T-helper 9 cell (primary cell): ENCODE data around the gene KRTAP4-12.
"Not testable (repeated sequence)": the region's sequence is repeated elsewhere in the genome, so short reads cannot be mapped to it uniquely, and the experiment has no call there.

Source experiments
- DNase-seq: peaks from one replicate; pipeline ENCODE4 v3.0.0-alpha.2; 2020

Gene KRTAP4-12

DNA sequence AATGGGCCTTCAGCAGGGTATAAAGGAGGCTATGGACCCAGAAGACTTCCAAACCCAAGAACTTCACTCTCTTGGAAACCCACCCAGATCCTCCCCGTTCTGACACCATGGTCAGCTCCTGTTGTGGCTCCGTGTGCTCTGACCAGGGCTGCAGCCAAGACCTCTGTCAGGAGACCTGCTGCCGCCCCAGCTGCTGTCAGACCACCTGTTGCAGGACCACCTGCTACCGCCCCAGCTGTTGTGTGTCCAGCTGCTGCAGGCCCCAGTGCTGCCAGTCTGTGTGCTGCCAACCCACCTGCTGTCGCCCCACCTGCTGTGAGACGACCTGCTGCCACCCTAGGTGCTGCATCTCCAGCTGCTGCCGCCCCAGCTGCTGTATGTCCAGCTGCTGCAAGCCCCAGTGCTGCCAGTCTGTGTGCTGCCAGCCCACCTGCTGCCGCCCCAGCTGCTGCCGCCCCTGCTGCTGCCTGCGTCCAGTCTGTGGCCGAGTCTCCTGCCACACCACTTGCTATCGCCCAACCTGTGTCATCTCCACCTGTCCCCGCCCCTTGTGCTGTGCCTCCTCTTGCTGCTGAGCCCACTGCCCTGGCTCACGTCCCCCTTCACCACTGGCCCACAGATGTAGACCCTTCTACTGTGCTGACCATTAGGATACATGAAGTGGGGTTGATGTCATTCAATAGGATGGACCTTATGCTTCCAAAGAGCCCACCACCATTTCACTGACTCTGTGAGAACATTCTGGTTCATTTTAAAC, 39.7 kb downstream of the KRTAP4-12 start, which contains the start of gene KRTAP4-7:
Gene KRTAP4-7, plus strand, starts transcription at position 51 of the 757 bp plus-strand sequence. Its CDS starts 57 bp downstream, at position 108.
- not testable (repeated sequence) for DNase-seq

DNA sequence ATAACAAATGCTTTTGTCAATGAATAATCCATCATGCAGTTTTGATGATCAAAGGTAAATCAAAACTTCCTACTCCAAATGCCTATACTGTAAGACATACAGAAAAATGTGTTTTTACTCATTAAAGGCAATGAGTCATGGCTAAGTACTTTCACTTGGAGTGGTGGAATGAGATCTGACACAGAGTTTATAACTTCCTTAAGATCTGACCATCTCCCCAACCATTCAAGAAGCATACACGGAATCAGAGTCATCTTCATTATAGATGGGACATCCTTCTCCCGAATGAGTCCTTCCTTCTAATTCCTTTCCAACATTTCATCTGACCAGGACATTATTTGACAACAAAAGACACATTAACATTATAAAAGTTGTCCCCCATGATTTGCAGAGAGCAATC, 40.6 kb downstream of the KRTAP4-12 start:
- not testable (repeated sequence) for DNase-seq

DNA sequence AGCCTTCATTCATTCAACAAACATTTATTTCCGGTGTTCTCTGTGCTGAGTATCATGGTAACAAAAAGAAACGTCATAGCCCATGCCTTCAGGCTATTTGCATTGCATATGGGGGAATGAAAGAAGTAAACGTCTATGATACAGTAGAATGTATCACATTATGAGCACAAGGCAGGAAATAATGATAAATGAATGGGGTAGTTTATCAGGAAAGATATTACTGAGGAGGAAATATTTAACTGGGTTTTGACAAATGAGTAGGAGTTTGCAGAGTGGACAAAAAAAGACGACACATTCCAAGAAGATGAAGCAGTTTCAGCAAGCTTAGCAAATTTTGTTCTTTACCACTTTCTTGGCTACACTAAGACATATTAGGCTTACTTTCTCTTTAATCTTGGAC, 41.4 kb downstream of the KRTAP4-12 start:
- no peak for DNase-seq

DNA sequence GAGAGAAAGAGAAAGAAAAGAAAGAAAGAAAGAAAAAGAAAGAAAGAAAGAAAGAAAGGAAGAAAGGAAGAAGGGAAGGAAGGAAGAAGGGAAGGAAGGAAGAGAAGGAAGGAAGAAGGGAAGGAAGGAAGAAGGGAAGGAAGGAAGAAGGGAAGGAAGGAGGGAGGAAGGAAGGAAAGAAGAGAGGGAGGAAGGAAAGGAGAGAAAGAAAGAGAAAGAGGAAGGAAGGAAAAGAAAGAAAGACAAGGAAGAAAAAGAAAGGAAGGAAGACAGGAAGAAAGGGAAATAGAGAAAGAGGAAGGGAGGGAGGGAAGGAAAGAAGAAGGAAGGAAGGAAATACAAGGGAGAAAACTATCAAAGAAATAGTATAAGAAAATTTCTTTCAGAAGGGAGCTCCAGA, 47.2 kb downstream of the KRTAP4-12 start:
- no peak for DNase-seq

DNA sequence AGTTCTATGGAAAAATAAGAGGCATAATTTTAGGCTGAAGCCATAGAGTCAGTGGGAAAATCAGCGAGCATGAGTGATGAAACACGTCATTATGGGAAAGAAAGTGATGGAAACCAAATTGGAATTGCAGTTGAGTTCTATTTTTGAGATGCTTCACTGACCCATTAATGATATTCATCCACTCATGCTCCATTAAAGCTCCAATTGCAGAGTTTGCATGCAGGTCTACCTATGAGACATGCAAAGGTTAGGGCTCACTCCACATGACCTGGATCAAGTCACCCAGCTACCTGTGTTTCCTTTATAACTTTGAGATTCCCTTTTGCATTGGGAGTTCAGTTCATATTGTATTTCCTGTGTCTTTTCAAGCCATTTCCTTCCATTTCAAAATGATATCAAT, 50.3 kb downstream of the KRTAP4-12 start:
- no peak for DNase-seq
